Ureter (tissue), 1 donor: ENCODE results near the gene INPP4A. TPM values are rescaled to one million over a fixed set of nuclear protein-coding genes. Genes with fewer than 3 reads are reported as not detected.

Experiments used
- DNase-seq: peaks from one replicate; pipeline ENCODE4 v3.0.0-alpha.2; 2020; ENCODE audit warnings: low spot score
- total RNA-seq: library from RNA; stranded (reverse); gene quantifications from one replicate; pipeline ENCODE4 v1.2.4, GENCODE V29; 2023
- donor health status: DM: yes; HTN: yes; CAD: no.

INPP4A gene
- total RNA-seq, 1 donor from 2014 or later: 80.6 TPM

GRCh38 chr2:98494699-98495098 lies 50.0 kb downstream of the INPP4A start:
- DNase-seq: no peak

- DNase-seq: no peak
Observed at GRCh38 chr2:98496750-98497493, 52.3 kb downstream of the INPP4A start.

DNA sequence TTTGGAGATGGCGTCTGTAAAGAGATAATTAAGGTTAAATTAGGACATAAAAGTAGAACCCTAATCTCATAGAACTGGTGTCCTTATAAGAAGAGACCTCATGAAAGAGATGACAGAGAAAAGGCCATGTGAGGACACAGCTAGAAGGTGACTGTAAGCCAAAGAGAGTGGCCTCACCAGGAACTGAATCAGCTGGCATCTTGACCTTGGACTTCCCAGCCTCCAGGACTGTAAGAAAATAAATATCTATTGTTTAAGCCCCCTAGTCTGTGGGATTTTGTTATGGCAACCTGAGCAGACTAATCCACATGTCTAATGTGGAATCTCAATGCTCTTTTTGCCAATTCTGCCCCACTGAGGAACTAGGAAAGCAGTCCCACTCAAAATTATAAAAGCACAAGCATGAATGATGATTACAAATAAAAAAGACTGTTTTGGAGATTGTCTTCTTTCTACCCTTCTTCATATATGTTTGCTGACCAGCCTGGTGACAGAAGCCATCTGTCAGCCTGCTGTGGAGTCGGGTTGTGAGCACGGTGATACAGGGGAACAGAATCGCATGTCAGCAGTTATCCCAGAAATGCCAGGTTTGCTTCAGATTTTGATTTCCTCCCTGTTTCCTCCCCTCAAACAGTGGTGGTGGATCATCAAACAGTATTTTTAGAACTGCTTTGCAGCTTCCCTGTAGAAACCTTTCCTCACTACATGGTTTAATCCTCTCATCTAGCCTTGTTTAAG lies 54.2 kb downstream of the INPP4A start:
- DNase-seq: no peak

DNA sequence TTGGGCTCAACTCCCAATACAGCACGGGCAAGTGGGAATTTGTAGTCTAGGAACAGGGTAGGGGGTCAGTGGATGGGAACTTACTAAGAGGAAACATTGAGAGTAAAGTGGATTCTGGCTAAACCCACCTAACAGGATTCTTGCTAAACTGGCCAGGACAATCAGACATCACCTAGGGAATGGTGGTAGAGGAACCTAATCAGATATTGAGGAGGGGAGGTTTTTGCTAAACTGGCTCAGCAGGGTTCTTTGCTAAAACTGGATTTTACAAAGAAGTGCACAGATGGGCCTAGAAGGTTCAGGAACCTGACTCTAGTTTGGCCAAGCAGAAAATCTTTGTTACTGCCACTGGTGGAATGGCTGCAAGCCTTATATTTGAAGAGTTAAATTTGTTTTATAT lies 55.9 kb downstream of the INPP4A start:
- DNase-seq: no peak

DNA sequence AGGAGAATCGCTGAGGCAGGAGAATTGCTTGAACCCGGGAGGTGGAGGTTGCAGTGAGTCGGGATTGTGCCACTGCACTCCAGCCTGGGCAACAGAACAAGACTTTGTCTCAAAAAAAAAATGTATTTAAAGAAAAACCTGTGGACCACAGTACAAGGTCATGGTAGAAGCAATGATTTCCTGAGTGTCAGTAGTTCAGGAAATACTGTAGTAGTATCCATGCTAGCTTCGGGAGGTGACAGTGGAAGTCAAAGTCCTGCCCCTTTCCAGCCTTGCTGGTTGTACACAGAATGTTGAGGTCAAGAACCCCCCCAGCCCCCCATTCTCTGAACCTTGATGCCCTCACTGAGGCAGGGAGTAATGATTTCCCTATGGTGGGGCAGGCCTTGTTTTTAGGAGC lies 56.6 kb downstream of the INPP4A start:
- DNase-seq: no peak

DNA sequence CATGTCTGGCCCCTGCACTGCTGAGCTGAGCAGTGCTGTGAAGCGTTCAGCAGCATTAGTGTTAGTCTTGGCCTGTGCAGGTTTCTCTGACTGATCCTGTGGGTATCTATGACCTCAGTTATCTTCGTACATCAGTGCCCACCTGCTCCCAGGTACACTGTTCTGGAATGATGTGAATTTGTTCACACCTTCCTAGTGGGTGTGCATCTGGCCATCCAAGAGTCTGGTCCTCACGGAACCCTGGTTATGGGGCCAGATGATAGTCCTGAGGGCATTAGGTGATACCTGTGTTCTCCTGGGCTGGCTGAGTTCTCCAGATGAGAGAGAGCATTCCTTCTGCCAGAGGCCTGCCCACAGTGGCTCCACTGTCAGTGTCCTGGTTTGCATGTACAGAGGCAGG lies 57.2 kb downstream of the INPP4A start:
- DNase-seq: no peak

DNA sequence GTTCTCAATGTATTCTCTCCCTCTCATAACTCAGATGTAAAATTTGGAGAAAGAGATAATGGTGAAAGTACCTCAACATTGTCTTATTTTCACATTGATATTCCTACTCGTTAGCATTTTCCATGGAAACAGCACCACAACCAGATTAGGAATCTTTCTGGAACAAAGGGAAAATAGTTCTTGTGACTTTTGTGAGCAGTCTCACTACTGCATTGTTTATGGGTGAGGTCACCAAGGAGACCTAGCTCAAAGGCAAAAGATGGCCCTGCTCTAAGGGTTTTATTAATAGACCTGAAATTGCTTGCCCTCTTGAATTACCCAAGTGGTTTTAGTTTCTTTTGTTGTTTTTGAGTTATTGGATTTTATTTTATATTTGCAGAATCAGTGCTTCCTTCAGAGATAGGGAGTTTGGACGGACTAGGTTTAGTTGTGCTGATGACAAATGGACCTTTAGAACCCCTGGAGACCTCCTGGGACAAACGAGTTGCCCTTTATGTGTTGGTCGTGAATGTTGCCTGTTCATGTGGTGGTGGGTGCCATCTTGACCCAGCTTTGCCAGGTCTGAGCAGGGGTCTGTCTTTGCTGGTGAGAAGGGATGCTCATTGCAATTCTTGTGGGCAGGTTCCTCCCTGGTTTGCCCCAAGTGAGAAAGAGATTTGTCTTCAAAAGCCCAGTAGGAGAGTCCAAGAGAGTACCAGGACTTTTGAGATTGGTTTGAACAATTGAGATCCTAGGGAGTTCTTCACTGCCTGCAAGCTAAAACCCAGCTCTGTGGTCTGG lies 58.1 kb downstream of the INPP4A start:
- no peak for DNase-seq

GRCh38 chr2:98503481-98504105 lies 58.9 kb downstream of the INPP4A start:
- DNase-seq: no peak

DNA sequence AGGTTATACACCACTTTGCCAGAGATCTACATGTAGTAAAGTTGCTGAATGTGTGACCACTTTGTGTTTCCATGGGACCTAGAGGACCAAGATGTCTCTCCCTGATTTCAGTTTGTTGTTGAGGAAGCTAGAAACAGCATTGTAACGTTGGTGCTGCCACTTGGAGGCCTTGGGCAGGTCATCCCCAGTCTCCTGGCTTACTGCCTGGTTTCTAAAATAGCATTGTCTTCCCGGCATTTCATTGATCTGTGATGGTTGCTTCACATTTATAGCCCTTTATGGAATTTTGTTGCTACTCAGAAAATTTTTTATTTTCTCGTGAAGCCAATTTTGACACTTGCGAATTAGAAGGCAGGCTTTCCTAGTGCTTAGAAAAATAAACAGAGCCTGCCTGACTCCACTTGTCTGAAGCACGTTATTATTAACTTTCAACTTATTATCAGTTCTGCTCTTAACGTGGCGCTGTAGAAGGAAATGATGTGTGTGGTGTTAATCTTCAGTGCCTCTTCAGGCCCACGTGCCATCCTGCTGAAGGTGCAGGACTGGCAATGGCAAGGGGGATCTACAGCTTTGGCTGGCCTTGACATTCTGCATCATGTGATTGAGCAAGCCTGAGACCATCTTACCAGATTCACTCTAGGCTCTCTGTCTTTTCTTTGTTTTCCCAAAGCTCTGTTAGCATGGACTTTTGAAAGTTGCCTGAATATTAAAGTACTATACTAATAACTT lies 59.9 kb downstream of the INPP4A start:
- no peak for DNase-seq

GRCh38 chr2:98505311-98505808 lies 60.7 kb downstream of the INPP4A start:
- no peak for DNase-seq

DNA sequence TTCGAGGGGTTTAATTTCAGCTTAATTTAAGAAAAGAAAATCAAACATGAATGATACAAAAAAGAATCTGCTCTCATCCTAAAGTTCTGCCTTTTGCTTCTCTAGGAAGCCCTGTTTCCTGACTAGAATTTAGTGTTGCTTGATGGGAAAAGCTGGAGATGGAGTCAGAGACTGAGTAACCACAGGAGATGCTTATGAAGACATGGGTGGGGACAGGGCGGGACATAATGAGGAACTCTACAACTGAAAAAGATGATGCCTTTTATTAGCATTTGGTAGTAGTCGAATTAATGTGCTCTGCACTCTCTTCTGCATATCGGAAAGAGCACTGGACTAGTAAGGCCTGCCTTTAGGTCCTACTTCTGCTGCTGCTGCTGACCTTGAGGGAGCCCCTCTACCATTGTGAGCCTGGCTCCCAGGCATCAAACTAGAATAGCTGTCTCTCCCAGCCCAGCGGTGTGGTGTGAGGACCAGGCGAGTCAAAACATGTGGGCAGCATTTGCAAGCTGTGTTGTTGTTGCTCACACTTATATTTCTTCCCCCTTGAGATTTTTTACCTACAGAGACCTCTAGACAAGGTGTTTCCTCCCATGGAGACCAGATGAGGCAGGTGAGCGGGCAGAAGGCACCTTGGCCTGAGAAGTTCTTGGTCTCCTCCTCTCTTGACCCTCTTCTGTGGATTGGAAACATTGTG lies 61.5 kb downstream of the INPP4A start:
- DNase-seq: no peak

GRCh38 chr2:98506881-98507280 lies 62.2 kb downstream of the INPP4A start:
- DNase-seq: no peak

GRCh38 chr2:98507461-98507860 lies 62.8 kb downstream of the INPP4A start:
- DNase-seq: no peak

DNA sequence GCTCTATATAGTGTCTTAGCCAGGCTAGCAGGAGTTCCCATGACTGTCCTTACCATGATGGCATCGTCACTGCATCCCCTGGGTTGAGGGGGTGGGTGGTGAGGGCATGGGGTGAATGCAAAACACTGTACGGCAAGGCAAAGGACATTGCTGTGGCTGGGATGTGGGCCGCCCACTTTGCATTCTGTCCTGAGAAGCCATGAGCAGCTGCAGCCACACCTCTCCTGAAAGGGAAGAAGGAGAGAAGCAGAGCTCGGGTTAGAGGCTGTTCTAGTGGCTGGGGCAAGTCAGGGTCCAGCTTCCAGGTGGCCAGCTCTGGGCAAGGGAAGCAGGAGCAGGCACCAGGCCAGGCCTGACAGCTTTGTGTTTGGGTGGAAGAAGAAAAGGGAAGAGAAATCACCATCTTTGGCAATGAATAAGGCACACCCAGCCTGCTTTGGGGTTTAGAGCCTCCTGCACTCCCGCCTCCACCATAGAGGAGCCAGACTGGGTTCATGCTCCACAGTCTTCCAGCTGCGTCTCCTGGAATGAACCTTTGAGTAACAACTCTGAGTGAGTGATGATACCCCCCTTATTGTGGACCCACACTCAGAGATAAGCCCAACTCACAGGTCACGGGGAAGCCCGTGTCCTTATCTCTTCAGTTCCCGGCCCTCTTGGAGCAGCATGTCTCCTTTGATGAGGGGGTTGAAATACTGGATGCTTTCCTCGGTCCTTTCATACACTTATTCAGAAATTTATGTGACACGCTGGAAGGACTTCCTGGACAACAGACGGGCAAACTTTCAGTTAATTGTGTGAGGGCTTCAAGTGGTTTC lies 63.4 kb downstream of the INPP4A start:
- no peak for DNase-seq

GRCh38 chr2:98508709-98509066 lies 64.0 kb downstream of the INPP4A start:
- DNase-seq: no peak

DNA sequence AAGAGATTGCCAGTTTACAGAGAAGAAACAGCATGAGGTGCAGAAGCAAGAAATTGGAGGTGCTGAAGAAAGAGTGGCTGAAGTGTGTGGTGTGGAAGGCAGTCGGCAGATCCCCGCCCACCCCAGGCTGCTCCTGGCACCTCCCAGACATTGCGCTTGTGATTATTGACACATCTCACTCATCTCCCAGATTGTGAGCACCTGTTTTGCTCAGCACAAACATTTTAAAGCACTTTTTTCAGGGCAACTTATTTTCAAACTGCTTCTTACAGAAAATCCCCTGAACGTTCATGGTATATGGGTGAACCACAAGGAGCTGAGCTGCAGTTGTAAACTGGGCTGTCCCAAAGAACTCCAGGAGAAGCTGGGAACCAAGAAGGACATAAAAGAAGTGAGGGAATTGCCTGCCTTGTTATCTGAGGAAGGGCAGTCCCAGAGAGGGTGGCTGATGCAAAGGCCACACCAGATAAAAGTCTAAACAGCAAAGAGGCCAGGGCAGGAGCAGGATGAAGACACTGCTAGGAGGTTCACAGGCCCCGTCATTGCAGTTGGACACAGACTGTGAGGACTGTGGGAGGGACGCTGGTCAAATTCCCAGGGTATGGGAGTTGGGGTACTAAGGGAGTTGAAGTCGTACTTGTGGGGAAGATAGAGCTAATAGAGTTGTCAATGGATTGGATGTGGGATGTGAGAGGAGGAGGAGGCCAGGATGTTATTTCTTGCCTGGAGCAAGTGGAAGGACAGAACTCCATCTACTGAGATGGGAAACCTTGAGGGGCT lies 65.1 kb downstream of the INPP4A start:
- DNase-seq: no peak

GRCh38 chr2:98510322-98510662 lies 65.6 kb downstream of the INPP4A start:
- no peak for DNase-seq

DNA sequence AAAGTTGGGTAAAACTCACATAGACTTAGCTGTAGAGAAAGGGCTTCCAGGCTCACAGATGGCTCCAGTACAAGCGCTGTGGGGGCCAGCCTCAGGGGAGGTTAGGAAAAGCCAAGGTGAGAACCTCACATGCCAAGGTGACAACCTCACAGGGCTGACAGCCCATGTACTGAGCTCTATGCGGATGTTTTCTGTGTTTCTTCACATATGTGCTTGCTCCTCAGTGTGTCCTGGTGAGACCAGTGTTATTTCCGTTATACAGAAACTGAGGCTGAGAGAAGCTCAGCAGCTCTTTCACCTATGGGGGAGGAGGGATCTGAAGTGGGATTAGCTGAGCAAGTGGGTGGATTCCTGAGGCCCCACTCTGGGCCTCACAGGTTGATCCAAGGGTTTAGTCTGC lies 67.3 kb downstream of the INPP4A start:
- DNase-seq: no peak

DNA sequence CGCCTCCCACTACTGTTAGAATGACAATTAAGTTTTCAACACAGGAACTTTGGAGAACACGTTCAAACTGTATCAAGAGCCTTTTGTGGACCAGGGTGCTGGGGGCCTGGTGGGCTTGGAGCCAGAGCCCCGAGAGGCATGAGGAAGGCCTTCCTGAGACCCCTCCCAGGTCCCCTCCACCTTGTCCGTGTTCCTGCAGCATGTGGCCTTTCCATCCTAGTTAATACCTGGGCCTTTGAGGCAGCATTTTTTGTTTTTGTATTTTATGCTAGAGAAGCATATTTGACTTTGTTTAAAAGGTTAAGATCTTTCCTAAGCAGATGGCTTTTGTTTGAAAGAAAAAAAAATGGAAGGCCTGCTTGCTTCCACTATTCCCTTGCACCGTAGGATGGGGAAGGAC lies 68.0 kb downstream of the INPP4A start:
- no peak for DNase-seq
